Activated naive CD8-positive, alpha-beta T cell treated with anti-CD3 and anti-CD28 coated beads, Interleukin-2, amount 10 ng/mL, durations not matched to agents 7 days and 5 days (primary cell): Measurements from ENCODE around the gene FGD5. TPM values are rescaled to one million over a fixed set of nuclear protein-coding genes. Genes with fewer than 3 reads are reported as not detected.

ENCODE experiments used
- ATAC-seq: fragments of 150-1000 bp; cut with Tn5 transposase; one replicate; pipeline ENCODE4 v1.10.0; 2021; ENCODE audit warnings: low read depth, moderate library complexity
- POLR2A ChIA-PET: fragments of 350-600 bp; sonication (Branson Sonifier 250); formaldehyde crosslinking; loops from one replicate; lab custom pipeline; 2021; ENCODE audit warnings: antibody characterized with exemption; lab: Charles Lee
- DNase-seq: peaks from one replicate; pipeline ENCODE4 v3.0.0; 2021
- H3K27ac Mint-ChIP-seq: one replicate; pipeline ENCODE4 v1.8.0; 2022; ENCODE audit warnings: mild to moderate bottlenecking, mixed read lengths
- H3K27me3 Mint-ChIP-seq: one replicate; pipeline ENCODE4 v1.8.0; 2022; ENCODE audit warnings: mild to moderate bottlenecking, moderate library complexity, mixed read lengths
- H3K36me3 Mint-ChIP-seq: one replicate; pipeline ENCODE4 v1.8.0; 2021; ENCODE audit warnings: mild to moderate bottlenecking, mixed read lengths
- H3K4me1 Mint-ChIP-seq: one replicate; pipeline ENCODE4 v1.8.0; 2021; ENCODE audit warnings: mixed read lengths
- H3K4me3 Mint-ChIP-seq: one replicate; pipeline ENCODE4 v1.8.0; 2022; ENCODE audit warnings: mild to moderate bottlenecking, moderate library complexity, mixed read lengths
- H3K9me3 Mint-ChIP-seq: one replicate; pipeline ENCODE4 v1.8.0; 2021; ENCODE audit warnings: mixed read lengths
- total RNA-seq, 2 experiments: library from RNA; stranded (reverse); gene quantifications; one replicate each; pipeline ENCODE4 v1.2.3, GENCODE V29; 2021

Gene FGD5
- total RNA-seq, 2 experiments from 2014 or later, result 0.17 TPM; not detected in 1

- Mint-ChIP-seq H3K36me3 (no peaks in the 10 kb centered on the region), H3K27ac (no peak overlapping the region), H3K4me1 (peaks cover 31% of the 10 kb centered on the region), H3K4me3 (no peak overlapping the region), H3K9me3 (no peaks in the 10 kb centered on the region), H3K27me3 (no peaks in the 10 kb centered on the region)
- DNase-seq, result peak; percentile 8
- ATAC-seq, result no peak
- POLR2A ChIA-PET, result no interaction called here
Measured at GRCh38 chr3:14877469-14877868, 58.7 kb downstream of the FGD5 start.

DNA sequence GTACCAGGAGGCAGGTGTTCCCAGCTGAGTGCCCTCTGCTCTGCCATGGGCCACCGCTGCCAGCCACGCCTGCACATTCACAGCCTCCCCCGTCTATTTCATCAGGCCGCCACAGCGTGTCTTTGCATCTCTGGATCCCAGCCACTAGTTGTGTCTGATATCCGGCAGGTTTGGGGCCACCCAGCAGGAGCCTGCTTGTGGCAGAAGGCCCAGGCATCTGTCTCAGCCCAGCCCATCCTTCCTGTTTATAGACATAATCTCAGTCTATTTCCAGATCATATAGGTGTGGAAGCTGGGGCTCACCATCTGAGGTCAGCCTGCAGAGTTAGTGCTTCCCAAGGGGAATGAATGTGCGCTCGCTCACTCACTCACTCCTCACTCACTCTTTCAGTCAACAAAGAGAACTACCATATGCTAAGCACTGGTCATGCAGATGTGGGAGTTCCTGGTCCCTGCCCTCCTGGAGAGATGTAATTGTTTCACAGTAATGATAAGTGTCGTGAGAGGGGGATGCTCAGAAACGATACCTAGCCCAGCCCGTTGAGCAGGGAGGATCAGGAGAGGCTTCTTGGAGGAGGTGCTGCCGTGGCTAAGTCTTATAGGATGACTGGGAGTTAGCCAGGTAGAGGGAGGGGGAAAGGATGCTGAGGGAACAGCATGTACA is 60.6 kb downstream of the FGD5 start:
- Mint-ChIP-seq H3K36me3 (peaks cover 1% of the 10 kb centered on the region), H3K27ac (peak overlapping the region; percentile 74), H3K4me1 (peaks cover 45% of the 10 kb centered on the region), H3K27me3 (no peaks in the 10 kb centered on the region), H3K9me3 (no peaks in the 10 kb centered on the region), H3K4me3 (peak overlapping the region; percentile 9)
- peak; percentile 84 for ATAC-seq
- POLR2A ChIA-PET, result interaction anchor here (0.9 kb wide), 1 partner anchor 30 kb away, joined by 3 read pairs; no protein-coding TSS in a partner anchor
- DNase-seq, result peak; percentile 52

- POLR2A ChIA-PET, result interaction anchor here (1.2 to 1.3 kb wide), 2 partner anchors 12 to 32 kb away, joined by 3 read pairs; no protein-coding TSS in a partner anchor
- H3K36me3 Mint-ChIP-seq, result peaks cover 1% of the 10 kb centered on the region
- peak overlapping the region; percentile 75 for H3K4me3 Mint-ChIP-seq
- H3K27ac Mint-ChIP-seq, result peak overlapping the region; percentile 80
- H3K4me1 Mint-ChIP-seq, result peaks cover 58% of the 10 kb centered on the region
- ATAC-seq (no peak), DNase-seq (no peak)
- no peaks in the 10 kb centered on the region for H3K27me3 Mint-ChIP-seq
- no peaks in the 10 kb centered on the region for H3K9me3 Mint-ChIP-seq
Measured at GRCh38 chr3:14880447-14881106, 61.8 kb downstream of the FGD5 start.

GRCh38 chr3:14883226-14883625 is 64.5 kb downstream of the FGD5 start:
- DNase-seq, result no peak
- H3K4me1 Mint-ChIP-seq, result peaks cover 69% of the 10 kb centered on the region
- peaks cover 1% of the 10 kb centered on the region for H3K36me3 Mint-ChIP-seq
- no peak for ATAC-seq
- H3K27me3 Mint-ChIP-seq, result peaks cover 5% of the 10 kb centered on the region
- POLR2A ChIA-PET, result interaction anchor here (1.8 kb wide), 1 partner anchor 14 kb away, joined by 3 read pairs; no protein-coding TSS in a partner anchor
- peak overlapping the region; percentile 40 for H3K27ac Mint-ChIP-seq
- H3K4me3 Mint-ChIP-seq, result peak overlapping the region; percentile 55
- no peaks in the 10 kb centered on the region for H3K9me3 Mint-ChIP-seq

DNA sequence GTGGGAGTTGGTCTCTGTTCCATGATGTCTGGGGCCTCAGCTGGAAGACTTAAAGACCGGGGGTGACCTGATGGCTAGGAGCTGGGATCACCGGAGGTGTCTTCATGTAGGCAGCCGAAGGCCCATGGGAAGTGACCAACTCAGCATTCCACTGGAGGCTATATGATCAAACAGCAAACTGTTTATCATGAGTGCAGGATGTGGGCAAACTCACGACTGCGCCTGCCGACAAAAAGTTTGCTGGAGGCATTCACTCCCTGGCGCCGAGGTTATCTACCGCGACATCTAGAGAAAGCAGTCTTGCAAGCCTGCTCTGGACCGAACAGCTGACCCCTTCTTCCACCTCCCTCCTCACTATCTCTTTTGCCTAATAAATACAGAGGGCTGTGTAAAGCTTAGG is 65.9 kb downstream of the FGD5 start:
- Mint-ChIP-seq H3K27ac (peak overlapping the region; percentile 50), H3K4me1 (peaks cover 59% of the 10 kb centered on the region), H3K36me3 (peaks cover 1% of the 10 kb centered on the region), H3K27me3 (peaks cover 5% of the 10 kb centered on the region), H3K4me3 (peak overlapping the region; percentile 67), H3K9me3 (no peaks in the 10 kb centered on the region)
- POLR2A ChIA-PET, result no interaction called here
- no peak for DNase-seq
- ATAC-seq, result peak; percentile 32

- peaks cover 11% of the 10 kb centered on the region for H3K27me3 Mint-ChIP-seq
- DNase-seq, result peak; percentile 49
- peak overlapping the region; percentile 50 for H3K27ac Mint-ChIP-seq
- H3K9me3 Mint-ChIP-seq, result no peaks in the 10 kb centered on the region
- POLR2A ChIA-PET, result interaction anchor here (1.0 to 1.3 kb wide), 2 partner anchors 11 to 37 kb away, joined by 3 read pairs; no protein-coding TSS in a partner anchor
- peak; percentile 9 for ATAC-seq
- H3K4me3 Mint-ChIP-seq, result peak overlapping the region; percentile 67
- peaks cover 1% of the 10 kb centered on the region for H3K36me3 Mint-ChIP-seq
- peaks cover 58% of the 10 kb centered on the region for H3K4me1 Mint-ChIP-seq
Measured at GRCh38 chr3:14885307-14885706, 66.5 kb downstream of the FGD5 start.

DNA sequence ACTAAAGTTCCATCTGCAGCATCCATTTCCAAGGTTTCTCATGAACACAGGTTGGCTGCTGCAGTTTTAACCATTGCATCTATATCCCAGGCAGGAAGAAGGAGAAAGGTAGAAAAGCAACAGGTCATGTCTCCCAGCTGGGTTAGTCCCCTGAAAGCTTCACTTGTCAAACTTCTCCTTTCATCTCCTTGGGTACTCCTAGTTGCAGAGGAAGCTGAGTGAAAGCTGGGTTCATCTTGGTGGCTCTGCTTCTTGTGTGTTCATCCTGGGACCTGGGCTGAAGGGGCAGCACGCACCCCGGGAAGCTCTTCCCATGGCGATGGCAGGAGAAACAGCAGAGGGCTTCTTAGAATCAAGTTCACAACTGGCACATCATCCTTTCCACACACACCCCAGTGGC is 67.3 kb downstream of the FGD5 start:
- POLR2A ChIA-PET, result interaction anchor here (1.0 to 1.3 kb wide), 2 partner anchors 12 to 38 kb away, joined by 3 read pairs; no protein-coding TSS in a partner anchor
- H3K27me3 Mint-ChIP-seq, result peaks cover 13% of the 10 kb centered on the region
- peak overlapping the region; percentile 56 for H3K27ac Mint-ChIP-seq
- H3K4me3 Mint-ChIP-seq, result no peak overlapping the region
- DNase-seq (no peak), ATAC-seq (no peak)
- H3K4me1 Mint-ChIP-seq, result peaks cover 51% of the 10 kb centered on the region
- no peaks in the 10 kb centered on the region for H3K9me3 Mint-ChIP-seq
- peaks cover 1% of the 10 kb centered on the region for H3K36me3 Mint-ChIP-seq

DNA sequence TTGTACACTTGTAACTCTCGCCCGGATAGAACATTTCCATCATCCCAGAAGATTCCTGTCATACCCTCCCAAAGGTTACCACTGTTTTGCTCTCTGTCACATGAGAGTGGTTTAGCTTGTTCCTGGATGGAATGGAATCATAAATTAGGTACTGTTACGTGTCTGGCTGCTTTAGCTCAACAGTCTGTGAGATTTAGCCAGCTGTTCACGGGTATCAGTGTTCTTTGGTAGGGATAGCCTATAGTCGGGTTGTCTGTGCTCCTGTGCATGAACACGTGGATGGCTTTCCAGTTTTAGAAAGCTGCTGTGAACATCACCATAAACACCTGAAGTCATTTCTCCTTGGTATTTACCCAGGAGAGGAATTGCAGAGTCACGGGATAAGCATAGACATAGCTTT is 70.4 kb downstream of the FGD5 start:
- Mint-ChIP-seq H3K4me3 (no peak overlapping the region), H3K27ac (no peak overlapping the region), H3K4me1 (peaks cover 29% of the 10 kb centered on the region), H3K27me3 (peaks cover 20% of the 10 kb centered on the region), H3K36me3 (no peaks in the 10 kb centered on the region), H3K9me3 (peaks cover 2% of the 10 kb centered on the region)
- POLR2A ChIA-PET, result interaction anchor here (0.7 kb wide), 1 partner anchor 458 kb away, joined by 3 read pairs; no protein-coding TSS in a partner anchor
- no peak for ATAC-seq
- DNase-seq, result no peak

DNA sequence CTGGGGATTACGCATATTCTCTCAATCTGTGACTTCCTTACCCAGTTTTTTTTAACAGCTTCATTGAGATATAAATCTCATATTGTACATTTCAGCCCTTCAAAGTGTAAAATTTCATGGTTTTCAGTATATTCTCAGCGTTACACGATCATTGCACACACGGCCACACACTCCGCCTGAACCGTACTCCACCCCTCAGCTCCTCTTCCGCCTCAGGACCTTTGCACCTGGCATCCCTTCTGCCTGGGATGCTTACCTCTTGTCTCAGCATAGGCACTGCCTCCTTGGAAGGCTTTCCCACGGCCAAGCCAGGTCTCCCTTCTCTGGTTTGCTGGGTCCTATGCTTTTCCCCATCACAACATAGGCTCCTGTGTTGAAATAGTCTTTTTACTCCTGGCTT is 71.2 kb downstream of the FGD5 start:
- peaks cover 22% of the 10 kb centered on the region for H3K4me1 Mint-ChIP-seq
- ATAC-seq (no peak), DNase-seq (no peak)
- H3K27ac Mint-ChIP-seq, result no peak overlapping the region
- H3K36me3 Mint-ChIP-seq, result no peaks in the 10 kb centered on the region
- POLR2A ChIA-PET, result interaction anchor here (0.7 kb wide), 1 partner anchor 459 kb away, joined by 3 read pairs; no protein-coding TSS in a partner anchor
- H3K9me3 Mint-ChIP-seq, result peaks cover 2% of the 10 kb centered on the region
- peaks cover 24% of the 10 kb centered on the region for H3K27me3 Mint-ChIP-seq
- H3K4me3 Mint-ChIP-seq, result no peak overlapping the region

GRCh38 chr3:14890476-14890875 is 71.7 kb downstream of the FGD5 start:
- DNase-seq (no peak), ATAC-seq (no peak)
- Mint-ChIP-seq H3K4me1 (peaks cover 17% of the 10 kb centered on the region), H3K36me3 (no peaks in the 10 kb centered on the region), H3K27ac (no peak overlapping the region), H3K9me3 (peaks cover 2% of the 10 kb centered on the region), H3K4me3 (no peak overlapping the region), H3K27me3 (peaks cover 26% of the 10 kb centered on the region)
- POLR2A ChIA-PET, result no interaction called here

DNA sequence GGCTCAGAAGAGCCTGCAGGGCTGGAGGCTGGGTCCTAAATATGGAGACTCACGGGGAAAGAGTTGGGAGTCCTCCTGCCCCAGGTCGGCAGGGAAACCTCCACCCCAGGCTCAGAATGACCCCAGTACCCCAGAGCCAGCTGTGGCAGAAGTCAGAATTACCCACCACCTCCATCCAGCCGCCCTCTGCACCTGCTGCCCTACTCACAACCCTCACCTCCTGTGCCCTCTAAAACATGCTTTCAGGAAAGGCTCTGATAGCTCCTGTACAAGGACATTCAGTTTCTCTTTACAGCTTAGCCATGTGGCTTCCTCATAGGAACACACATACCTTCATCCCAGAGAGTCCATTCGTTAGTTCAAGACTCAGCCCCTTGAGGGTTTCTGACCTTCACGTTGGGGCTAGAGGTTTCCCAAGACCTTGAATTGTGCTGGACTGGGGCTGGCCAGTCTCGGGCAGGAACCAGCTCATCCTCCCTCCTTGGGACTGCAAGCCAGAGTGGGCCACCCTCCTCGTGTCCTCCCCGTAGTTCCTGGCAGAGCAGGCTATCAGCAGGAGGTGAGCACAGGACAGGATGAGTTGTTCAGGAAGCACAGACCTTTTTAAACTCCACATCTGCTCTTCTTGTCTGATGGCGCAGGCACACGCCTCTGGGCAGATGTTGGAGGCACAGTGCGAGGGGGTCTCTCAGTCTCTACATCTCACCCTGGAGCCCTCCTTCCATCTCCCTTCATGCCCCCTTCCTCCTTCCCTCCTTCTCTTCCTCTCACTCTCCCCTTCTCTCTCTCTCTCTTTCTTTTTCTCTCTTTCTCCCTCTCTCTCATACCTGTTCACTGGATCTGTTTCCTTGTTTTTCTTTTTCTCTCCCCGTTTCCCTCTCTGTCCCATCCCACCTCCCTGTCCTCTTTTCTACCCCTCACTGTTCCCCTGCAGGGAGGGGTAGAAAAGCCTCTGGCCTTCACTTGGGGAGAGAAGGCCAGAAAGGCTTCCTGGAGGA is 72.7 kb downstream of the FGD5 start:
- no peak for DNase-seq
- no peak for ATAC-seq
- Mint-ChIP-seq H3K4me1 (peaks cover 8% of the 10 kb centered on the region), H3K9me3 (peaks cover 2% of the 10 kb centered on the region), H3K36me3 (no peaks in the 10 kb centered on the region), H3K27ac (no peak overlapping the region), H3K27me3 (peaks cover 30% of the 10 kb centered on the region), H3K4me3 (no peak overlapping the region)
- POLR2A ChIA-PET, result no interaction called here

- H3K36me3 Mint-ChIP-seq, result no peaks in the 10 kb centered on the region
- DNase-seq (no peak), ATAC-seq (no peak)
- no peak overlapping the region for H3K27ac Mint-ChIP-seq
- POLR2A ChIA-PET, result no interaction called here
- peaks cover 4% of the 10 kb centered on the region for H3K4me1 Mint-ChIP-seq
- H3K9me3 Mint-ChIP-seq, result peaks cover 2% of the 10 kb centered on the region
- H3K27me3 Mint-ChIP-seq, result peaks cover 29% of the 10 kb centered on the region
- no peak overlapping the region for H3K4me3 Mint-ChIP-seq
Measured at GRCh38 chr3:14892226-14892625, 73.5 kb downstream of the FGD5 start.

GRCh38 chr3:14894085-14894484 is 75.3 kb downstream of the FGD5 start:
- DNase-seq (no peak), ATAC-seq (no peak)
- H3K4me3 Mint-ChIP-seq, result no peak overlapping the region
- POLR2A ChIA-PET, result no interaction called here
- no peak overlapping the region for H3K27ac Mint-ChIP-seq
- H3K27me3 Mint-ChIP-seq, result peaks cover 29% of the 10 kb centered on the region
- H3K9me3 Mint-ChIP-seq, result peaks cover 2% of the 10 kb centered on the region
- no peaks in the 10 kb centered on the region for H3K36me3 Mint-ChIP-seq
- peaks cover 5% of the 10 kb centered on the region for H3K4me1 Mint-ChIP-seq
